Transverse colon (tissue), 4 donors: Measurements from ENCODE around the gene FILIP1L. TPM values are rescaled to one million over a fixed set of nuclear protein-coding genes. Genes with fewer than 3 reads are reported as not detected.

Source experiments
- DNase-seq: peaks from one replicate; pipeline ENCODE4 v3.0.0-alpha.2; 2019
- H3K27ac ChIP-seq, 4 donors: fragments of 200-600 bp; sonication (generic); 2 replicates each; pipeline ENCODE4 v1.5.1; 2016 to 2018; ENCODE audit warnings: inconsistent platforms in 4 of 4
- H3K27me3 ChIP-seq: fragments of 200-600 bp; sonication (generic); 2 replicates; pipeline ENCODE4 v1.5.1; 2017; ENCODE audit warnings: inconsistent platforms
- H3K36me3 ChIP-seq, 4 donors: fragments of 200-600 bp; sonication (generic); 2 replicates each; pipeline ENCODE4 v1.5.1; 2017 to 2019; ENCODE audit warnings: inconsistent platforms in 4 of 4
- H3K4me1 ChIP-seq, 4 donors: fragments of 200-600 bp; sonication (generic); 2 replicates each; pipeline ENCODE4 v1.5.1; 2017 to 2020; ENCODE audit warnings: inconsistent platforms in 4 of 4
- H3K4me3 ChIP-seq, 4 donors: fragments of 200-600 bp; sonication (generic); 1 replicate in 1 of 4; 2 replicates in 3 of 4; pipeline versions ENCODE4 v1.5.1 to v1.6.1; 2017 to 2019; ENCODE audit warnings: inconsistent platforms in 4 of 4
- H3K9me3 ChIP-seq, 2 donors: fragments of 200-600 bp; sonication (generic); 2 replicates each; pipeline ENCODE4 v1.5.1; 2017 to 2019; ENCODE audit warnings: inconsistent platforms in 2 of 2
- CTCF ChIP-seq, 5 experiments: fragments of 200-600 bp in 3 of 5; fragments of 450-650 bp in 2 of 5; sonication (generic) in 3 of 5; IDR thresholded peaks; 1 replicate in 2 of 5; 2 replicates in 3 of 5; pipeline ENCODE4 v1.5.1; 2016 to 2017; ENCODE audit warnings: antibody characterized with exemption in 5 of 5, inconsistent platforms in 3 of 5, mild to moderate bottlenecking in 2 of 5, moderate library complexity in 1 of 5
- EP300 ChIP-seq: sonication (generic); formaldehyde crosslinking; IDR thresholded peaks from one replicate; pipeline ENCODE4 v1.6.1; 2017; ENCODE audit warnings: antibody characterized with exemption, low read depth
- POLR2A ChIP-seq: fragments of 450-650 bp; IDR thresholded peaks from one replicate; pipeline ENCODE4 v1.6.1; 2016; ENCODE audit warnings: antibody characterized with exemption, mild to moderate bottlenecking, moderate library complexity
- POLR2AphosphoS5 ChIP-seq, 3 donors: sonication (generic); formaldehyde crosslinking; IDR thresholded peaks; one replicate each; pipeline ENCODE4 v1.6.1; 2016; ENCODE audit warnings: antibody characterized with exemption in 3 of 3
- WGBS, 2 donors: methylation state at CpG; one replicate each; pipeline ENCODE4 v1.1.5; 2018; ENCODE audit warnings: low coverage in 1 of 2; 5-methylcytosine and 5-hydroxymethylcytosine counted together
- in situ Hi-C, 4 donors: fragments of 200-750 bp; cut with MboI; loops; one replicate each; pipeline versions ENCODE4 v1.15.0 to v1.15.1; 2017; ENCODE audit warnings: low sequenced_read_pairs in 3 of 4, low pct_ligation_motif_present in 1 of 4, low pct_unique_long_range_greater_than_20kb in 1 of 4
- intact Hi-C: fragments of 100-400 bp; cut with DNase I; formaldehyde crosslinking; loops from one replicate; pipeline ENCODE4 v1.15.1; 2023; ENCODE audit warnings: low total_unique reads
- total RNA-seq, 4 donors: library from RNA; depleted of rRNA; stranded (reverse); fragments of >200 nt; gene quantifications; one replicate each; pipeline ENCODE4 v1.1.0, GENCODE V29; 2016

Gene FILIP1L
- total RNA-seq, 4 donors from 2014 or later, result 12.3 to 38.2 (median 26.9) TPM

- intact Hi-C loops, result no loop called here
- in situ Hi-C loops, result no loop called here
- no peaks in the 10 kb centered on the region for H3K36me3 ChIP-seq
- TF ChIP-seq POLR2A (no peak), POLR2AphosphoS5 (IDR thresholded peaks at IDR 0.05) (no peak), EP300 (no peak), CTCF (IDR thresholded peaks at IDR 0.05) (no peak)
- H3K27me3 ChIP-seq, result no peaks in the 10 kb centered on the region
- no peak for DNase-seq
- no peak overlapping the region for H3K4me3 ChIP-seq
- no peaks in the 10 kb centered on the region for H3K4me1 ChIP-seq
- no peaks in the 10 kb centered on the region for H3K9me3 ChIP-seq
- no peak overlapping the region for H3K27ac ChIP-seq
These were observed 137.7 kb downstream of the FILIP1L start for GRCh38 chr3:99976584-99976983.

- Histone ChIP-seq H3K4me1 (no peaks in the 10 kb centered on the region), H3K4me3 (no peak overlapping the region), H3K36me3 (no peaks in the 10 kb centered on the region), H3K27me3 (no peaks in the 10 kb centered on the region), H3K27ac (no peak overlapping the region), H3K9me3 (no peaks in the 10 kb centered on the region)
- TF ChIP-seq CTCF (IDR thresholded peaks at IDR 0.05) (no peak), EP300 (no peak), POLR2AphosphoS5 (IDR thresholded peaks at IDR 0.05) (no peak), POLR2A (no peak)
- intact Hi-C loops (no loop called here), in situ Hi-C loops (no loop called here)
- no peak for DNase-seq
- WGBS, 2 donors, result 63 to 65% methylated on average over 2 of the region's 2 CpGs
These were observed 139.3 kb downstream of the FILIP1L start for GRCh38 chr3:99974989-99975388.

GRCh38 chr3:99972380-99973104 lies 141.8 kb downstream of the FILIP1L start:
- 72 to 74% methylated on average over 8 of the region's 8 CpGs for WGBS, 2 donors
- DNase-seq, result no peak
- intact Hi-C loops (no loop called here), in situ Hi-C loops (no loop called here)
- Histone ChIP-seq H3K27me3 (no peaks in the 10 kb centered on the region), H3K27ac (no peak overlapping the region), H3K4me3 (no peak overlapping the region), H3K36me3 (no peaks in the 10 kb centered on the region), H3K4me1 (no peaks in the 10 kb centered on the region), H3K9me3 (no peaks in the 10 kb centered on the region)
- TF ChIP-seq POLR2A, result no peak
- no peak for TF ChIP-seq CTCF (IDR thresholded peaks at IDR 0.05)
- no peak for TF ChIP-seq EP300
- TF ChIP-seq POLR2AphosphoS5 (IDR thresholded peaks at IDR 0.05), result no peak

GRCh38 chr3:99971761-99972160 lies 142.5 kb downstream of the FILIP1L start:
- Histone ChIP-seq H3K4me3 (no peak overlapping the region), H3K36me3 (no peaks in the 10 kb centered on the region), H3K9me3 (no peaks in the 10 kb centered on the region), H3K27me3 (no peaks in the 10 kb centered on the region), H3K27ac (no peak overlapping the region), H3K4me1 (peaks cover 0 to 4% (median 0%) of the 10 kb centered on the region in 4 donors)
- in situ Hi-C loops (no loop called here), intact Hi-C loops (no loop called here)
- DNase-seq, result no peak
- TF ChIP-seq EP300 (no peak), POLR2A (no peak), POLR2AphosphoS5 (IDR thresholded peaks at IDR 0.05) (no peak), CTCF (IDR thresholded peaks at IDR 0.05) (no peak)
- 90% methylated on average over 3 of the region's 3 CpGs; no CpG with 5 or more reads in 1 of the 2 donors for WGBS, 2 donors
